ENCODE results near the gene XDH.

The XDH gene

GRCh38 chr2:31402388-31402787 lies 12.2 kb downstream of the XDH start:
- no peak for DNase-seq (ENCODE audit: low spot score)

- no peak for DNase-seq (ENCODE audit: low spot score)
Observed at GRCh38 chr2:31401580-31401979, 13.0 kb downstream of the XDH start.

- DNase-seq (ENCODE audit: low spot score), result no peak
Observed at GRCh38 chr2:31398881-31399280, 15.7 kb downstream of the XDH start.

GRCh38 chr2:31397094-31397493 lies 17.4 kb downstream of the XDH start:
- no peak for DNase-seq (ENCODE audit: low spot score)

- DNase-seq (ENCODE audit: low spot score), result no peak
Observed at GRCh38 chr2:31390324-31390723, 24.2 kb downstream of the XDH start.

- no peak for DNase-seq (ENCODE audit: low spot score)
Observed at GRCh38 chr2:31388736-31389135, 25.8 kb downstream of the XDH start.

GRCh38 chr2:31387850-31388249 lies 26.7 kb downstream of the XDH start:
- DNase-seq (ENCODE audit: low spot score), result no peak

GRCh38 chr2:31386648-31387047 lies 27.9 kb downstream of the XDH start:
- no peak for DNase-seq (ENCODE audit: low spot score)

GRCh38 chr2:31386172-31386571 lies 28.4 kb downstream of the XDH start:
- DNase-seq (ENCODE audit: low spot score), result no peak

- no peak for DNase-seq (ENCODE audit: low spot score)
Observed at GRCh38 chr2:31384771-31385276, 29.7 kb downstream of the XDH start.

GRCh38 chr2:31384351-31384750 lies 30.2 kb downstream of the XDH start:
- no peak for DNase-seq (ENCODE audit: low spot score)

- DNase-seq (ENCODE audit: low spot score), result no peak
Observed at GRCh38 chr2:31383471-31384153, 30.9 kb downstream of the XDH start.

GRCh38 chr2:31382452-31383120 lies 32.0 kb downstream of the XDH start:
- DNase-seq (ENCODE audit: low spot score), result no peak

GRCh38 chr2:31381601-31382000 lies 32.9 kb downstream of the XDH start:
- DNase-seq (ENCODE audit: low spot score), result no peak

GRCh38 chr2:31380243-31380642 lies 34.3 kb downstream of the XDH start:
- no peak for DNase-seq (ENCODE audit: low spot score)

GRCh38 chr2:31379747-31380146 lies 34.8 kb downstream of the XDH start:
- no peak for DNase-seq (ENCODE audit: low spot score)

- no peak for DNase-seq (ENCODE audit: low spot score)
Observed at GRCh38 chr2:31378791-31379501, 35.6 kb downstream of the XDH start.

- DNase-seq (ENCODE audit: low spot score), result no peak
Observed at GRCh38 chr2:31378389-31378788, 36.2 kb downstream of the XDH start.

- DNase-seq (ENCODE audit: low spot score), result no peak
Observed at GRCh38 chr2:31373127-31373526, 41.4 kb downstream of the XDH start.

- no peak for DNase-seq (ENCODE audit: low spot score)
Observed at GRCh38 chr2:31372097-31372496, 42.4 kb downstream of the XDH start.

- no peak for DNase-seq (ENCODE audit: low spot score)
Observed at GRCh38 chr2:31371691-31372090, 42.9 kb downstream of the XDH start.

GRCh38 chr2:31366733-31367132 lies 47.8 kb downstream of the XDH start:
- no peak for DNase-seq (ENCODE audit: low spot score)
